BLaER1 treated with 17β-estradiol and CSF1 and Interleukin-3, amounts not matched to agents 10 nM and 100 nM (cell line): ENCODE measurements around the gene MPHOSPH9.

Experiments
- H3K27ac ChIP-seq, 11 experiments: shearing (Covaris generic); formaldehyde crosslinking; 2 replicates each; pipeline ENCODE4 v1.8.1; 2022
- H3K27me3 ChIP-seq, 11 experiments: shearing (Covaris generic); formaldehyde crosslinking; 2 replicates each; pipeline ENCODE4 v1.8.1; 2022
- H3K36me3 ChIP-seq, 11 experiments: shearing (Covaris generic); formaldehyde crosslinking; 2 replicates each; pipeline ENCODE4 v1.8.1; 2022
- H3K4me1 ChIP-seq, 10 experiments: shearing (Covaris generic); formaldehyde crosslinking; 2 replicates each; pipeline ENCODE4 v1.8.1; 2022
- H3K4me2 ChIP-seq, 11 experiments: shearing (Covaris generic); formaldehyde crosslinking; 2 replicates each; pipeline ENCODE4 v1.8.1; 2022
- H3K4me3 ChIP-seq, 10 experiments: shearing (Covaris generic); formaldehyde crosslinking; 2 replicates each; pipeline ENCODE4 v1.8.1; 2022
- H3K9ac ChIP-seq, 11 experiments: shearing (Covaris generic); formaldehyde crosslinking; 2 replicates each; pipeline ENCODE4 v1.8.1; 2022
- H3K9me3 ChIP-seq, 11 experiments: shearing (Covaris generic); formaldehyde crosslinking; replicated peaks in 1 of 11; 2 replicates each; pipeline ENCODE4 v1.8.1; 2022
- H4K20me1 ChIP-seq, 11 experiments: shearing (Covaris generic); formaldehyde crosslinking; 2 replicates each; pipeline ENCODE4 v1.8.1; 2022
- Cebpa-rat ChIP-seq, 11 experiments: shearing (Covaris generic); IDR thresholded peaks; 2 replicates each; pipeline ENCODE4 v1.8.1; 2022

MPHOSPH9 gene

GRCh38 chr12:123105211-123105826 is 127.6 kb downstream of the MPHOSPH9 start:
- peak overlapping the region; percentile 74 to 95 (median 93); a peak in 21 of 22 replicates for H3K4me2 ChIP-seq
- H3K4me1 ChIP-seq: peaks cover 58 to 96% (median 90%) of the 10 kb centered on the region in 10 experiments
- H3K9ac ChIP-seq: peak overlapping the region in 1 of 11 experiments; percentile 73; a peak in 1 of 22 replicates
- peaks cover 0 to 9% (median 0%) of the 10 kb centered on the region in 11 experiments; a peak in 2 of 22 replicates for H4K20me1 ChIP-seq
- H3K27ac ChIP-seq: peak overlapping the region in 7 of 11 experiments; percentile 22 to 88 (median 79); a peak in 10 of 22 replicates
- TF ChIP-seq Cebpa-rat (IDR thresholded peaks at IDR 0.05): no peak
- H3K9me3 ChIP-seq: no peaks in the 10 kb centered on the region
- peaks cover 0 to 4% (median 0%) of the 10 kb centered on the region in 11 experiments; a peak in 2 of 22 replicates for H3K27me3 ChIP-seq
- H3K36me3 ChIP-seq: peaks cover 0 to 27% (median 3%) of the 10 kb centered on the region in 11 experiments; a peak in 4 of 22 replicates
- H3K4me3 ChIP-seq: no peak overlapping the region

GRCh38 chr12:123104809-123105208 is 128.1 kb downstream of the MPHOSPH9 start:
- peak overlapping the region in 8 of 11 experiments; percentile 82 to 95 (median 93); a peak in 11 of 22 replicates for H3K4me2 ChIP-seq

More at GRCh38 chr12:123104809-123105208, 128.1 kb downstream of the MPHOSPH9 start:
- H3K36me3 ChIP-seq: peaks cover 0 to 22% (median 0%) of the 10 kb centered on the region in 11 experiments; a peak in 4 of 22 replicates
- H3K9ac ChIP-seq: no peak overlapping the region
- no peak for TF ChIP-seq Cebpa-rat (IDR thresholded peaks at IDR 0.05)
- no peaks in the 10 kb centered on the region for H3K9me3 ChIP-seq
- peak overlapping the region in 3 of 11 experiments; percentile 22 to 88 (median 74); a peak in 3 of 22 replicates for H3K27ac ChIP-seq
- no peaks in the 10 kb centered on the region for H3K27me3 ChIP-seq
- H4K20me1 ChIP-seq: peaks cover 0 to 14% (median 0%) of the 10 kb centered on the region in 11 experiments; a peak in 4 of 22 replicates
- peaks cover 61 to 96% (median 90%) of the 10 kb centered on the region in 10 experiments for H3K4me1 ChIP-seq
- H3K4me3 ChIP-seq: no peak overlapping the region
